Astrocyte of the hippocampus (primary cell): Measurements from ENCODE around the gene ZNF565.
"Not testable (repeated sequence)": the region's sequence is repeated elsewhere in the genome, so short reads cannot be mapped to it uniquely, and the experiment has no call there.

Experiments
- DNase-seq: peaks from one replicate; pipeline ENCODE4 v3.0.0; 2011; ENCODE audit warnings: low read depth, low spot score

ZNF565 gene

GRCh38 chr19:36151144-36152018 lies 63.1 kb downstream of the ZNF565 start:
- DNase-seq = no peak

- no peak for DNase-seq
Observed at GRCh38 chr19:36150586-36150985, 63.9 kb downstream of the ZNF565 start.

GRCh38 chr19:36149673-36150406 lies 64.6 kb downstream of the ZNF565 start:
- no peak for DNase-seq

GRCh38 chr19:36144624-36145023 lies 69.8 kb downstream of the ZNF565 start:
- DNase-seq = no peak

- DNase-seq = no peak
Observed at GRCh38 chr19:36142496-36142895, 72.0 kb downstream of the ZNF565 start.

- no peak for DNase-seq
Observed at GRCh38 chr19:36142046-36142445, 72.4 kb downstream of the ZNF565 start.

- DNase-seq = peak; percentile 94
Observed at GRCh38 chr19:36141039-36141927, 73.2 kb downstream of the ZNF565 start.

- DNase-seq = peak; percentile 75
Observed at GRCh38 chr19:36140304-36141038, 74.0 kb downstream of the ZNF565 start.

GRCh38 chr19:36139473-36140303 lies 74.8 kb downstream of the ZNF565 start, which contains the start of gene CAPNS1:
Gene CAPNS1, plus strand, starts transcription at chr19:36140066. Its CDS starts 946 bp downstream, at chr19:36141012.
- peak; percentile 99 for DNase-seq

- no peak for DNase-seq
Observed at GRCh38 chr19:36139120-36139472, 75.4 kb downstream of the ZNF565 start.

- peak; percentile 90 for DNase-seq
Observed at GRCh38 chr19:36136964-36137686, 77.3 kb downstream of the ZNF565 start.

GRCh38 chr19:36134867-36135266 lies 79.6 kb downstream of the ZNF565 start:
- DNase-seq = not testable (repeated sequence)
